K562 (cell line): ENCODE results near the gene TTC24. TPM values are rescaled to one million over a fixed set of nuclear protein-coding genes. Genes with fewer than 3 reads are reported as not detected.

Experiments
- E2F8 ChIP-seq: fragments of 450-650 bp; IDR thresholded peaks from 2 replicates; pipeline ENCODE4 v1.7.1; 2018; ENCODE audit warnings: mild to moderate bottlenecking, low read depth; ENCODE audit not compliant: partially characterized antibody
- FOS ChIP-seq: IDR thresholded peaks from 3 replicates; pipeline ENCODE4 v1.6.1; 2011; ENCODE audit not compliant: insufficient read length; ENCODE audit errors: extremely low read depth
- HCFC1 ChIP-seq: IDR thresholded peaks from 2 replicates; pipeline ENCODE4 v1.6.1; 2012; ENCODE audit warnings: low read depth, low read length, improper control_type of control experiment
- STAT5B ChIP-seq: fragments of 250-450 bp; sonication (Bioruptor Pico); IDR thresholded peaks from 2 replicates; pipeline ENCODE4 v1.8.0; 2021; ENCODE audit warnings: mild to moderate bottlenecking, inconsistent platforms
- TAF7 ChIP-seq: fragments of 450-650 bp; IDR thresholded peaks from 2 replicates; pipeline ENCODE4 v1.6.1; 2016; ENCODE audit warnings: missing genetic modification characterization, missing compliant biosample characterization
- ZNF212 ChIP-seq: fragments of 450-650 bp; formaldehyde crosslinking; IDR thresholded peaks from 2 replicates; pipeline ENCODE4 v1.4.0; 2020; ENCODE audit warnings: mild to moderate bottlenecking
- polyA plus RNA-seq, 8 experiments: library from polyadenylated mRNA; depleted of rRNA in 4 of 8; stranded (reverse) in 5 of 8; unstranded in 3 of 8; fragments of >200 nt; fragmentation: Nextera tagmentation in 2 of 8; fragmentation: Illumina TruSeq in 1 of 8; extraction: Ambion mirVana in 2 of 8; extraction: Trizol in 1 of 8; gene quantifications; 2 replicates each; pipeline versions ENCODE4 v1.2.1 to v1.2.3, GENCODE V29; 2011 to 2014; ENCODE audit warnings: inconsistent platforms in 1 of 8, missing spikeins in 1 of 8
- total RNA-seq, 7 experiments: library from RNA; depleted of rRNA in 6 of 7; stranded (reverse); fragments of >200 nt in 6 of 7; fragmentation: Illumina TruSeq in 2 of 7; extraction: Trizol in 2 of 7; gene quantifications; 2 replicates each; pipeline versions ENCODE4 v1.2.1 to v1.2.3, GENCODE V29; 2011 to 2021; ENCODE audit warnings: low replicate concordance in 1 of 7

The TTC24 gene
- total and polyA plus RNA-seq, 9 of the 15 experiments (the other 6 are each of a cell fraction or from before 2014, with no cell fraction given): not detected

GRCh38 chr1:156592158-156592909 is 12.8 kb downstream of the TTC24 start (continued):
- TF ChIP-seq E2F8 (no peak), STAT5B (no peak), ZNF212 (CRISPR knock-in tag) (no peak), FOS (no peak), HCFC1 (no peak), TAF7 (tag) (no peak)
